Endothelial cell of umbilical vein (primary cell): Measurements from ENCODE around the gene CAMTA1. TPM values are rescaled to one million over a fixed set of nuclear protein-coding genes. Genes with fewer than 3 reads are reported as not detected.

ENCODE experiments used
- BruUV-seq: library from RNA; stranded (reverse); fragments of 400-500 nt; replicated peaks from 2 replicates; lab custom pipeline; 2021; lab: Mats Ljungman, UMichigan
- CTCF ChIA-PET: fragments of 300-600, 350-600 bp; sonication (Branson Sonifier 250); formaldehyde crosslinking; loops from one replicate; lab custom pipeline; 2021; ENCODE audit warnings: antibody characterized with exemption, inconsistent platforms; lab: Charles Lee
- POLR2A ChIA-PET: fragments of 300-600, 350-600 bp; sonication (Branson Sonifier 250); formaldehyde crosslinking; loops from one replicate; lab custom pipeline; 2021; ENCODE audit warnings: antibody characterized with exemption, inconsistent platforms; lab: Charles Lee
- DNase-seq: peaks from one replicate; pipeline ENCODE4 v3.0.0-alpha.2; 2011; ENCODE audit warnings: low read depth, low spot score
- FAIRE-seq: peaks from 2 replicates; lab custom pipeline; 2011; peaks lifted over from hg19 to GRCh38; lab: Jason Lieb, UNC
- H2AFZ ChIP-seq: 2 replicates; pipeline ENCODE4 v1.6.0; 2012; ENCODE audit warnings: low read depth, low read length, control low read depth, inconsistent platforms
- H3K27ac ChIP-seq: 2 replicates; pipeline ENCODE4 v1.5.1; 2011; ENCODE audit warnings: low read depth, mild to moderate bottlenecking, control low read depth, low read length, moderate library complexity; ENCODE audit not compliant: insufficient read depth
- H3K27me3 ChIP-seq, 2 experiments: 2 replicates each; pipeline versions ENCODE4 v1.6.0 to v1.6.1; 2011; ENCODE audit warnings: low read length in 2 of 2, mixed read lengths in 1 of 2; ENCODE audit not compliant: control insufficient read depth in 2 of 2, insufficient read depth in 2 of 2
- H3K36me3 ChIP-seq, 2 experiments: 2 replicates in 1 of 2; 3 replicates in 1 of 2; pipeline ENCODE4 v1.5.1; 2011; ENCODE audit warnings: low read length in 2 of 2, mild to moderate bottlenecking in 1 of 2, moderate library complexity in 1 of 2; ENCODE audit not compliant: control insufficient read depth in 2 of 2, insufficient read depth in 2 of 2; ENCODE audit errors: extremely low read depth in 1 of 2
- H3K4me1 ChIP-seq: 3 replicates; pipeline ENCODE4 v1.5.1; 2011; ENCODE audit warnings: mild to moderate bottlenecking, low read length; ENCODE audit not compliant: control insufficient read depth, insufficient read depth; ENCODE audit errors: extremely low read depth
- H3K4me2 ChIP-seq: 2 replicates; pipeline ENCODE4 v1.6.1; 2011; ENCODE audit warnings: low read length, control low read depth, mixed read lengths; ENCODE audit not compliant: insufficient read depth
- H3K4me3 ChIP-seq, 3 experiments: fragments of 200-600 bp in 1 of 3; sonication (generic), shearing (Covaris generic) in 1 of 3; replicated peaks in 1 of 3; 2 replicates each; pipeline ENCODE4 v1.5.1; 2011 to 2016; ENCODE audit warnings: control low read depth in 3 of 3, low read length in 3 of 3, mild to moderate bottlenecking in 2 of 3, inconsistent platforms in 1 of 3, low read depth in 1 of 3, moderate library complexity in 1 of 3; ENCODE audit not compliant: insufficient read depth in 1 of 3
- H3K79me2 ChIP-seq: 2 replicates; pipeline ENCODE4 v1.6.0; 2012; ENCODE audit warnings: low read length, inconsistent platforms; ENCODE audit not compliant: control insufficient read depth, insufficient read depth
- H3K9ac ChIP-seq: replicated peaks from 2 replicates; pipeline ENCODE3; 2011; ENCODE audit warnings: low read length, control low read depth; ENCODE audit not compliant: insufficient read depth; ENCODE audit errors: extremely low read depth
- H3K9me1 ChIP-seq: replicated peaks from 3 replicates; pipeline ENCODE4 v1.6.0; 2011; ENCODE audit warnings: mild to moderate bottlenecking, low read length; ENCODE audit not compliant: control insufficient read depth, insufficient read depth; ENCODE audit errors: extremely low read depth
- H3K9me3 ChIP-seq: replicated peaks from 2 replicates; pipeline ENCODE4 v1.5.1; 2012; ENCODE audit warnings: low read length, inconsistent platforms; ENCODE audit not compliant: control insufficient read depth, insufficient read depth
- H4K20me1 ChIP-seq: replicated peaks from 2 replicates; pipeline ENCODE3; 2011; ENCODE audit warnings: mild to moderate bottlenecking, low read length; ENCODE audit not compliant: control insufficient read depth, insufficient read depth; ENCODE audit errors: extremely low read depth
- EZH2 ChIP-seq: IDR thresholded peaks from 2 replicates; pipeline ENCODE4 v1.6.1; 2012; ENCODE audit warnings: borderline replicate concordance, low read depth, mild to moderate bottlenecking, moderate library complexity, low read length, inconsistent platforms; ENCODE audit not compliant: severe bottlenecking
- FOS ChIP-seq: IDR thresholded peaks from 2 replicates; pipeline ENCODE4 v1.6.1; 2011; ENCODE audit warnings: mild to moderate bottlenecking, low read length, moderate library complexity, borderline replicate concordance; ENCODE audit not compliant: insufficient read depth
- GATA2 ChIP-seq: IDR thresholded peaks from 2 replicates; pipeline ENCODE4 v1.7.0; 2011; ENCODE audit warnings: low read depth, mild to moderate bottlenecking, moderate library complexity, mixed read lengths, low read length; ENCODE audit not compliant: insufficient read length, insufficient read depth
- JUN ChIP-seq: IDR thresholded peaks from 2 replicates; pipeline ENCODE4 v1.6.1; 2011; ENCODE audit warnings: borderline replicate concordance, low read depth; ENCODE audit not compliant: insufficient read length, insufficient read depth
- MAX ChIP-seq: IDR thresholded peaks from 2 replicates; pipeline ENCODE4 v1.6.1; 2011; ENCODE audit not compliant: insufficient read depth, insufficient read length
- MYC ChIP-seq: IDR thresholded peaks from one replicate; pipeline ENCODE4 v1.6.1; 2011; ENCODE audit warnings: mild to moderate bottlenecking, low read depth, low read length
- POLR2A ChIP-seq: IDR thresholded peaks from 2 replicates; pipeline ENCODE4 v1.6.1; 2012; ENCODE audit warnings: low read depth, mild to moderate bottlenecking, control low read depth, low read length
- POLR2AphosphoS5 ChIP-seq: IDR thresholded peaks from 2 replicates; pipeline ENCODE4 v1.6.1; 2012; ENCODE audit warnings: low read depth, mild to moderate bottlenecking, control low read depth, low read length, moderate library complexity; ENCODE audit not compliant: insufficient read depth
- dilution Hi-C: fragments of 300-500 bp; cut with MboI; formaldehyde crosslinking; loops from one replicate; pipeline ENCODE4 v1.15.0; 2019; ENCODE audit warnings: low sequenced_read_pairs; ENCODE audit not compliant: extremely low pct_ligation_motif_present
- intact Hi-C: fragments of 100-400 bp; cut with micrococcal nuclease; formaldehyde crosslinking; loops from one replicate; pipeline ENCODE4 v1.10.0; 2022
- polyA plus RNA-seq, 4 experiments: library from polyadenylated mRNA; depleted of rRNA in 3 of 4; stranded (reverse) in 3 of 4; unstranded in 1 of 4; fragments of >200 nt; gene quantifications; 2 replicates each; pipeline versions ENCODE4 v1.2.1 to v1.2.3, GENCODE V29; 2011 to 2012; ENCODE audit warnings: missing spikeins in 1 of 4
- total RNA-seq: library from RNA; stranded (reverse); gene quantifications from 2 replicates; pipeline ENCODE4 v1.2.3, GENCODE V29; 2021
- TF ChIP-seq, protein P1 (sequence below), 2 donors: IDR thresholded peaks; 1 replicate in 1 of 2; 2 replicates in 1 of 2; pipeline ENCODE4 v1.5.1; 2011; ENCODE audit warnings: low read length in 2 of 2, mild to moderate bottlenecking in 2 of 2, moderate library complexity in 2 of 2, control low read depth in 1 of 2, inconsistent platforms in 1 of 2, low read depth in 1 of 2; ENCODE audit not compliant: insufficient read depth in 1 of 2; ENCODE audit errors: extremely low read depth in 1 of 2

CAMTA1 gene
- total and polyA plus RNA-seq, 2 donors (not counting 3 experiments of a cell fraction or from before 2014, with no cell fraction given) = 50.8 to 92.7 TPM

DNA sequence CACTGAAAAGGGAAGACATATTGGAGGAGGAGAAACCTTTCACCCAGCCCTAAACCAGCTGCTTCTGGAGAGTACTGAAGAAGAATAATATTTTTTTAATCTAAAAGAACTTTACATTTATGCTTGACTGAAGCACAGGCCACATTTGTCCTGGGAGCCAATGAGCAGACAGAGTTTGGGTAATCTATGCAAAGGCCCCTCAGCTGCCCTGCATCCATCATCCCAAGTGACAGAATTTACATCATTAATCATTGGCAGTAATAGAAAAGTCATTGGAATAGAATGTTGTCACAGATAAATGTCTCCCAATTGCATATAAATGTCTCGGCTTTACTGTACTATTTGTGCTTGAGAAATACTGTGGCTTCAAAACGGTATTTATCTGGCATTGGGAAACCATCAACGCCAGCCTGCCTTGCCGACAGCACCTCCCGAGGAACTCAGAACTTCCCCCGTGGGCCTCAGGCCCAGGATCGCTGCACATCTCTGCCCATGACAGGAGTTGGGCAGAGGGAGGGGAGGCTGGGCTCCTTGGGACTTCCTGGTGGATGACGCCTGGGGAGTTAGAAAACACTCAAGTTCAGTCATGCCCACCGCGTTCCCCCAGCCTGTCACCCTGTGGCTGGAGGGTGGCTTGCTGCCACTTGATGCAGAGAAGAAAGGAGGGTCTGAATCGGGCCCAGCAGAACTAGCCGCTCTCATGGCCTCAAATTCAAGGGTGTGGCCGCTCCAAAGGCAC, 133.1 kb downstream of the CAMTA1 start:
- Histone ChIP-seq H3K79me2 (no peaks in the 10 kb centered on the region), H3K9ac (no peak overlapping the region), H2AFZ (no peak overlapping the region), H3K27ac (no peak overlapping the region), H3K4me3 (no peak overlapping the region), H3K27me3 (no peaks in the 10 kb centered on the region), H3K9me1 (no peaks in the 10 kb centered on the region), H4K20me1 (no peaks in the 10 kb centered on the region), H3K4me2 (no peak overlapping the region), H3K36me3 (no peaks in the 10 kb centered on the region), H3K4me1 (no peaks in the 10 kb centered on the region), H3K9me3 (no peaks in the 10 kb centered on the region)
- dilution Hi-C loops = no loop called here
- POLR2A ChIA-PET = no interaction called here
- TF ChIP-seq EZH2 = no peak
- TF ChIP-seq, protein P1, sequence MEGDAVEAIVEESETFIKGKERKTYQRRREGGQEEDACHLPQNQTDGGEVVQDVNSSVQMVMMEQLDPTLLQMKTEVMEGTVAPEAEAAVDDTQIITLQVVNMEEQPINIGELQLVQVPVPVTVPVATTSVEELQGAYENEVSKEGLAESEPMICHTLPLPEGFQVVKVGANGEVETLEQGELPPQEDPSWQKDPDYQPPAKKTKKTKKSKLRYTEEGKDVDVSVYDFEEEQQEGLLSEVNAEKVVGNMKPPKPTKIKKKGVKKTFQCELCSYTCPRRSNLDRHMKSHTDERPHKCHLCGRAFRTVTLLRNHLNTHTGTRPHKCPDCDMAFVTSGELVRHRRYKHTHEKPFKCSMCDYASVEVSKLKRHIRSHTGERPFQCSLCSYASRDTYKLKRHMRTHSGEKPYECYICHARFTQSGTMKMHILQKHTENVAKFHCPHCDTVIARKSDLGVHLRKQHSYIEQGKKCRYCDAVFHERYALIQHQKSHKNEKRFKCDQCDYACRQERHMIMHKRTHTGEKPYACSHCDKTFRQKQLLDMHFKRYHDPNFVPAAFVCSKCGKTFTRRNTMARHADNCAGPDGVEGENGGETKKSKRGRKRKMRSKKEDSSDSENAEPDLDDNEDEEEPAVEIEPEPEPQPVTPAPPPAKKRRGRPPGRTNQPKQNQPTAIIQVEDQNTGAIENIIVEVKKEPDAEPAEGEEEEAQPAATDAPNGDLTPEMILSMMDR (IDR thresholded peaks at IDR 0.05; ENCODE audit: extremely low read depth in 1 of 2, insufficient read depth in 1 of 2, low read depth in 1 of 2, low read length in 2 of 2) = no peak
- no peak for TF ChIP-seq FOS
- TF ChIP-seq POLR2AphosphoS5 = no peak
- TF ChIP-seq MYC = no peak
- TF ChIP-seq MAX = no peak
- no peak for TF ChIP-seq JUN
- TF ChIP-seq POLR2A = no peak
- no peak for TF ChIP-seq GATA2
- CTCF ChIA-PET = no interaction called here
- no TSS peak for BruUV-seq
- intact Hi-C loops = no loop called here
- DNase-seq = no peak
- no peak for FAIRE-seq
